Stomach (tissue), 4 donors: ENCODE measurements around the gene TLR8.

ENCODE experiments used
- POLR2AphosphoS5 ChIP-seq, 3 donors: sonication (generic); formaldehyde crosslinking; IDR thresholded peaks; one replicate each; pipeline ENCODE4 v1.6.1; 2016; ENCODE audit warnings: antibody characterized with exemption in 3 of 3
- TF ChIP-seq, protein P1 (sequence below), 7 experiments: fragments of 450-650 bp in 4 of 7; fragments of 200-600 bp in 3 of 7; sonication (generic) in 3 of 7; IDR thresholded peaks; one replicate each; pipeline ENCODE4 v1.5.1; 2016 to 2019; ENCODE audit warnings: antibody characterized with exemption in 7 of 7, control low read depth in 2 of 7, mild to moderate bottlenecking in 1 of 7

DNA sequence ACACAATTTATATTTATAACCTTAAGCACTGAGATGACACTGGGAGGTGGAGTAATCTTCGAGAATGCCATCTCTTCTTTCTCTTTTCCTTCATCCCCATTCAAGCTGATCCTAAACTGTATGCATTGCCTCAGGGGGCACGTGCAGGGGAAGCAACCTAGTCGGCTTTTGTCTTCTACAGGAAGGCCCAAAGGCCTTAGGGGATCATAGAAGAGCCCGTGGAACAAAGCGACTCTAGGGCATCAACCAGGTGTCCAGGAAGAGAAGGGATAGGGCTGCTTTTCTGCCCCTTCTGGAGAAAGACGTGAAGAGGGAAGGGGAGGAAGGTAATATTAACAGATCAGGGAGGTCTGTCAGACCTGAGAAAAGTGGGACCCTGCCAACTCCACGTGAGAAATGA lies 6.9 kb upstream of the TLR8 start:
- TF ChIP-seq, protein P1, sequence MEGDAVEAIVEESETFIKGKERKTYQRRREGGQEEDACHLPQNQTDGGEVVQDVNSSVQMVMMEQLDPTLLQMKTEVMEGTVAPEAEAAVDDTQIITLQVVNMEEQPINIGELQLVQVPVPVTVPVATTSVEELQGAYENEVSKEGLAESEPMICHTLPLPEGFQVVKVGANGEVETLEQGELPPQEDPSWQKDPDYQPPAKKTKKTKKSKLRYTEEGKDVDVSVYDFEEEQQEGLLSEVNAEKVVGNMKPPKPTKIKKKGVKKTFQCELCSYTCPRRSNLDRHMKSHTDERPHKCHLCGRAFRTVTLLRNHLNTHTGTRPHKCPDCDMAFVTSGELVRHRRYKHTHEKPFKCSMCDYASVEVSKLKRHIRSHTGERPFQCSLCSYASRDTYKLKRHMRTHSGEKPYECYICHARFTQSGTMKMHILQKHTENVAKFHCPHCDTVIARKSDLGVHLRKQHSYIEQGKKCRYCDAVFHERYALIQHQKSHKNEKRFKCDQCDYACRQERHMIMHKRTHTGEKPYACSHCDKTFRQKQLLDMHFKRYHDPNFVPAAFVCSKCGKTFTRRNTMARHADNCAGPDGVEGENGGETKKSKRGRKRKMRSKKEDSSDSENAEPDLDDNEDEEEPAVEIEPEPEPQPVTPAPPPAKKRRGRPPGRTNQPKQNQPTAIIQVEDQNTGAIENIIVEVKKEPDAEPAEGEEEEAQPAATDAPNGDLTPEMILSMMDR (IDR thresholded peaks at IDR 0.05), result no peak
- no peak for TF ChIP-seq POLR2AphosphoS5 (IDR thresholded peaks at IDR 0.05)
